Activated naive CD4-positive, alpha-beta T cell treated with anti-CD3 and anti-CD28 coated beads for 36 hours (primary cell): Measurements from ENCODE around the gene FAM3C. TPM values are rescaled to one million over a fixed set of nuclear protein-coding genes. Genes with fewer than 3 reads are reported as not detected.
"Not testable (repeated sequence)": the region's sequence is repeated elsewhere in the genome, so short reads cannot be mapped to it uniquely, and the experiment has no call there.

Experiments
- CTCF ChIA-PET: fragments of 350-600 bp; sonication (Branson Sonifier 250); formaldehyde crosslinking; loops from one replicate; lab custom pipeline; 2021; ENCODE audit warnings: antibody characterized with exemption; lab: Charles Lee
- DNase-seq: peaks from one replicate; pipeline ENCODE4 v3.0.0-alpha.2; 2020
- H3K27ac Mint-ChIP-seq: one replicate; pipeline ENCODE4 v1.8.0; 2021; ENCODE audit warnings: mild to moderate bottlenecking, mixed read lengths
- H3K27me3 Mint-ChIP-seq: one replicate; pipeline ENCODE4 v1.8.0; 2021; ENCODE audit warnings: low read depth, mixed read lengths
- H3K36me3 Mint-ChIP-seq: one replicate; pipeline ENCODE4 v1.8.0; 2021; ENCODE audit warnings: low read depth, mixed read lengths
- H3K4me1 Mint-ChIP-seq: one replicate; pipeline ENCODE4 v1.8.0; 2021; ENCODE audit warnings: low read depth, mixed read lengths
- H3K4me3 Mint-ChIP-seq: one replicate; pipeline ENCODE4 v1.8.0; 2021; ENCODE audit warnings: mild to moderate bottlenecking, moderate library complexity, mixed read lengths
- H3K9me3 Mint-ChIP-seq: one replicate; pipeline ENCODE4 v1.8.0; 2021; ENCODE audit warnings: mixed read lengths
- intact Hi-C: fragments of 100-400 bp; cut with micrococcal nuclease; formaldehyde crosslinking; loops from one replicate; pipeline ENCODE4 v1.15.1; 2023
- total RNA-seq, 2 experiments: library from RNA; stranded (reverse); gene quantifications; one replicate each; pipeline ENCODE4 v1.2.3, GENCODE V29; 2021

FAM3C gene
- total RNA-seq, 2 experiments from 2014 or later: 11.5 to 13.9 TPM

DNA sequence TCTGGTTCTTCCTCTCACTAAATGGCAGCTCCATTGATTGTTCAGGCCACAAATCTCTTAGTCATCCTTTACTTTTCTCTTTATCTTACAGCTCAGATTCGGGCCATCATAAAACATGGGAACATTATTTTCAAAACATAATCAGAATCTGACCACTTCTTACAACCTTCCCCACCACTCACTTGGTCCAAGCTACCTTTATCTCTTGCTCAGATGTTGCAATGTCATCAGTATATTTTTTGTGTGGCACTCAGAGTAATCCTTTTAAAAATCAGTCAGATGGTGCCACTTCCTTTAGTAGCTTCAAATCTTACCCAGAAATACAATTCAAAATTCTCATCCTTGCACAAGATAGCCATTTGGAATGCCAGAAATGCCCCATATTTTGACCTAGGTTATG lies 34.5 kb upstream of the FAM3C start:
- no peaks in the 10 kb centered on the region for H3K4me1 Mint-ChIP-seq
- H3K27ac Mint-ChIP-seq: no peak overlapping the region
- no peaks in the 10 kb centered on the region for H3K27me3 Mint-ChIP-seq
- CTCF ChIA-PET: interaction anchor here (0.7 kb wide), 1 partner anchor 114 kb away, joined by 3 read pairs; no protein-coding TSS in a partner anchor
- no peaks in the 10 kb centered on the region for H3K9me3 Mint-ChIP-seq
- intact Hi-C loops: no loop called here
- H3K36me3 Mint-ChIP-seq: no peaks in the 10 kb centered on the region
- H3K4me3 Mint-ChIP-seq: no peak overlapping the region
- DNase-seq: no peak

DNA sequence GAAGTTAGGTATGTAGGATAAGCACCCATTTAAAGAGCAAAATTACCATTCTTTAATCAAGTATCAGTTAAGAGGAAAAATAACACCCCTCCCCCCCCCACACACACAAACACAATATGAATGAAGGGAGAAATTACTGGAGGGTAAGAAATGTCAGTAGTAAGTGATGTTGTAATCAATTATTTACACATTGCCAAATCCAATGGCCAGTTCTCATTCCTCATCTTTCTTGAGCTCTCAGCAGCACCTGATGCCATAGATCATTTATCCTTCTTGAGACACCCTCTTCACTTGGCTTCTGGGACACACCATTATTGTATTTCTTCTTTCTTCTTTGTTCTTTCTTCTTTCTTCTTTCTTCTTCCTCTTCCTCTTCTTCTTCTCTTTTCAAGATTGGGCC lies 33.7 kb upstream of the FAM3C start:
- DNase-seq: no peak
- H3K9me3 Mint-ChIP-seq: no peaks in the 10 kb centered on the region
- H3K36me3 Mint-ChIP-seq: no peaks in the 10 kb centered on the region
- H3K27me3 Mint-ChIP-seq: no peaks in the 10 kb centered on the region
- H3K4me1 Mint-ChIP-seq: no peaks in the 10 kb centered on the region
- H3K4me3 Mint-ChIP-seq: no peak overlapping the region
- CTCF ChIA-PET: interaction anchor here (0.7 kb wide), 1 partner anchor 114 kb away, joined by 3 read pairs; no protein-coding TSS in a partner anchor
- intact Hi-C loops: no loop called here
- H3K27ac Mint-ChIP-seq: no peak overlapping the region

DNA sequence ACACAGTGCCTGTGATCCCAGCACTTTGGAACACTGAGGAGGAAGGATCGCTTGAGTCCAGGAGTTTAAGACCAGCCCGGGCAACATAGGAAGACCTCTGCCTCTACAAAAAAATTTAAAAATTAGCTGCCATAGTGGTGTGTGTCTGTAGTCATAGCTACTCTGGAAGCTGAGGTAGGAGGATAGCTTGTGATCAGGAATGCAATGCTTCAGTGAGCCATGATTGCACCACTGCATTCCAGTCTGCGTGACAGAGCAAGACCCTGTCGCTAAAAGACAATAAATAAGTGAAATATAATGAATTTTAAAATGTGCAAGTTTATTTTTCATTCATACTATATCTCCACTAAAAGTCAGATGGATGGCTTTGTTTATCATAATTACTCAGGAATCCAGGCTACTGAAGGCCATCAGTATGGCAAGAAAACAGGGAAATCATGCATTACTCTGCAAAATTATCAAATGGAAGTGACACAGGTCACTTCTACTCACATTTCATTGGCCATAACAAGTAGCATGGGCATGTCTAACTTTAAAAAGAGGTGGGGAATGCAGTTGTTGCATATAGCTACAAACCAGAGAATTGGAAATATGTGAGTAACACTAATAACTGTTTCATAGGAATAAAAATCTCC lies 32.9 kb upstream of the FAM3C start:
- CTCF ChIA-PET: interaction anchor here (0.6 to 0.9 kb wide), 2 partner anchors 20 to 711 kb away, joined by 3 read pairs; no protein-coding TSS in a partner anchor
- no peak overlapping the region for H3K27ac Mint-ChIP-seq
- H3K36me3 Mint-ChIP-seq: no peaks in the 10 kb centered on the region
- H3K4me3 Mint-ChIP-seq: no peak overlapping the region
- no peaks in the 10 kb centered on the region for H3K4me1 Mint-ChIP-seq
- H3K27me3 Mint-ChIP-seq: peaks cover 2% of the 10 kb centered on the region
- no peak for DNase-seq
- no peaks in the 10 kb centered on the region for H3K9me3 Mint-ChIP-seq
- intact Hi-C loops: no loop called here

- H3K4me3 Mint-ChIP-seq, H3K4me1 Mint-ChIP-seq, H3K9me3 Mint-ChIP-seq, H3K36me3 Mint-ChIP-seq, H3K27me3 Mint-ChIP-seq, DNase-seq, intact Hi-C loops, CTCF ChIA-PET, H3K27ac Mint-ChIP-seq: not testable (repeated sequence)
These were observed 25.6 kb upstream of the FAM3C start for GRCh38 chr7:121421743-121422142.

GRCh38 chr7:121420976-121421375 lies 24.9 kb upstream of the FAM3C start:
- Mint-ChIP-seq H3K36me3 (no peaks in the 10 kb centered on the region), H3K27ac (no peak overlapping the region), H3K27me3 (peaks cover 2% of the 10 kb centered on the region), H3K4me3 (no peak overlapping the region), H3K4me1 (no peaks in the 10 kb centered on the region), H3K9me3 (no peaks in the 10 kb centered on the region)
- intact Hi-C loops: no loop called here
- CTCF ChIA-PET: no interaction called here
- no peak for DNase-seq

DNA sequence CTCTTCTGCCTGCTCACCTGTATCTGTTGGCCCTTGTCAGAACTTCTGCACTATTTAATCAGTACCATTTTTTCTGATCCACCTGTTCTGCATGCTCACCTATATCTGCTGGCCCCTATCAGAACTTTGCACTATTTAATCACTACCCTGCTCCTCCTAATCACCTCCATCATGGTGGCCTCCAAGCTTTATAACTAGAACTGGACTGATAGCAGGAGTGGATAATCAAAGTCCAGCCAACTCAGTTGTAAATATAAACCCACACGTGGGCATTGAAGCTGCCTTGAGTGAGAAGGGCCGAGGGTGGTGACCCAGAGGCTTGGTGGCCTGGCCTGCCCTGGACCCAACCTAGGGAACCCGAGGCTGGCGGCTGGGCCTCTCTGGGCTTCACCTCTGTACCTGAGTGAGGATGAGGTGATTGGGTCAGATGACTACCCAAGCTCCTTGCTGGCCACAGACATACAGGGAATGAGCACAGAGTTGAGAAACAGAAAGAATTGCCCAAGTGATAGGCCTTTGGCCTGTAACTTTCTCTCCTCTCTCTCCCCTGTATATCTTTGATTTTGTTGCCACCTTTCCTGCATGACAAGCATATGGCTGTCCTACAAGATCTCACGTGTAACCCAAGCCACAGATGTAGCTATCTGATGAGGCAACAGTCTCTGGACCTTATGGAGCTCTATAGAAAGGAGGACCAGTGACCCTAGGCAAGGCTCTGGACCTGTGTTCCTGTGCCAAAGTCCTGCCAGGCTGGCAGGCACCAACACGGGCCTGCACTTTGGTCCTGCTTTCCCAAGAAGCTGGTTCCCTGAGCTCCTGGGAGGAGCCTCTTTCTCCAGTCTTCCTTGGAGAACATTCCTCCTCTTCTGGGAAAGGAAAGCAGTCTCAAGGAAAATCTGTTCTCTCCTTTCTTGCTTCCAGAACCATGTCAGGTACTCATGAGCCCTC lies 23.4 kb upstream of the FAM3C start:
- CTCF ChIA-PET: interaction anchor here (0.6 kb wide), 2 partner anchors 37 to 239 kb away, joined by 3 read pairs; no protein-coding TSS in a partner anchor
- intact Hi-C loops: no loop called here
- no peaks in the 10 kb centered on the region for H3K36me3 Mint-ChIP-seq
- no peak overlapping the region for H3K27ac Mint-ChIP-seq
- no peak overlapping the region for H3K4me3 Mint-ChIP-seq
- H3K4me1 Mint-ChIP-seq: no peaks in the 10 kb centered on the region
- DNase-seq: no peak
- no peaks in the 10 kb centered on the region for H3K9me3 Mint-ChIP-seq
- no peaks in the 10 kb centered on the region for H3K27me3 Mint-ChIP-seq

DNA sequence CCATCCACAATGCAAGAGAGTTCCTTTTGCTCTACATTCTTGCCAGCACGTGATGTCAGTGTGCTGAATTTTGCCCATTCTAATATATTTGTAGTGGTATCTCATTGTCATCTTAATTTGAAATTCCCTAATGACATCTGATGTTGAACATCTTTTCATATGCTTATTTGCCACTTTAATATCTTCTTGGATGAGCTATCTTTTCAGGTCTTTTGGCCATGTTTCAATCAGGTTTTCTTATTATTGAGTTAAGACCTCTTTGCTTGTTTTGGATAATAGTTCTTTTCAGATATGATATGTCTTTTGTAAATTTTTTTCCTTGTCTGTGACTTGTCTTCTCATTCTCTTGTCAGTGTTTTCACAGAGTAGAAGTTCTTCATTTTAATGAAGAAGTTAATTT lies 20.4 kb upstream of the FAM3C start:
- H3K4me1 Mint-ChIP-seq: no peaks in the 10 kb centered on the region
- H3K27ac Mint-ChIP-seq: no peak overlapping the region
- no peaks in the 10 kb centered on the region for H3K9me3 Mint-ChIP-seq
- CTCF ChIA-PET: no interaction called here
- H3K4me3 Mint-ChIP-seq: no peak overlapping the region
- intact Hi-C loops: no loop called here
- no peak for DNase-seq
- H3K27me3 Mint-ChIP-seq: no peaks in the 10 kb centered on the region
- no peaks in the 10 kb centered on the region for H3K36me3 Mint-ChIP-seq

DNA sequence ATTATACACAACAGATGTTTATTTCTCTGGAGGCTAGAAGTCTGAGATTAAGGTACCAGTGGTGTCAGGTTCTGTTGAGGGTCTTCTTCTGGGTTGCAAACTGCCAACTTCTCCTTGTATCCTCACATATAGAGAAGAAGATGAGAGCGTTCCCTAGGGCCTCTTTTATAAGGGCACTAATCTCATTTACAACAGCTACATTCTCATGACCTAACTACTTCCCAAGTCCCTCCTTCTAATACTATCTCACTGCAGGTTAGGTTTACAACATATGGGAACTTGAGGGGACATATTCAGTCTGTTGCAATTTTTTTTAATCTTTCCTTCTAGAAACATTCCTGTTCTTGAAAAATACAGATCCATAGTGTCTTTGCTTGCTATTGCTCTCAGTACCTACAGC lies 18.3 kb upstream of the FAM3C start:
- intact Hi-C loops: no loop called here
- Mint-ChIP-seq H3K27me3 (no peaks in the 10 kb centered on the region), H3K27ac (no peak overlapping the region), H3K4me3 (no peak overlapping the region), H3K9me3 (no peaks in the 10 kb centered on the region), H3K4me1 (peaks cover 4% of the 10 kb centered on the region), H3K36me3 (no peaks in the 10 kb centered on the region)
- DNase-seq: no peak
- CTCF ChIA-PET: no interaction called here

- intact Hi-C loops: no loop called here
- CTCF ChIA-PET: interaction anchor here (0.7 to 0.9 kb wide), 2 partner anchors 15 to 26 kb away, joined by 3 read pairs; partner anchors contain the start of gene FAM3C
- DNase-seq: no peak
- Mint-ChIP-seq H3K4me1 (peaks cover 4% of the 10 kb centered on the region), H3K9me3 (no peaks in the 10 kb centered on the region), H3K27ac (no peak overlapping the region), H3K4me3 (no peak overlapping the region), H3K36me3 (no peaks in the 10 kb centered on the region), H3K27me3 (peaks cover 2% of the 10 kb centered on the region)
These were observed 15.5 kb upstream of the FAM3C start for GRCh38 chr7:121411597-121411979.

DNA sequence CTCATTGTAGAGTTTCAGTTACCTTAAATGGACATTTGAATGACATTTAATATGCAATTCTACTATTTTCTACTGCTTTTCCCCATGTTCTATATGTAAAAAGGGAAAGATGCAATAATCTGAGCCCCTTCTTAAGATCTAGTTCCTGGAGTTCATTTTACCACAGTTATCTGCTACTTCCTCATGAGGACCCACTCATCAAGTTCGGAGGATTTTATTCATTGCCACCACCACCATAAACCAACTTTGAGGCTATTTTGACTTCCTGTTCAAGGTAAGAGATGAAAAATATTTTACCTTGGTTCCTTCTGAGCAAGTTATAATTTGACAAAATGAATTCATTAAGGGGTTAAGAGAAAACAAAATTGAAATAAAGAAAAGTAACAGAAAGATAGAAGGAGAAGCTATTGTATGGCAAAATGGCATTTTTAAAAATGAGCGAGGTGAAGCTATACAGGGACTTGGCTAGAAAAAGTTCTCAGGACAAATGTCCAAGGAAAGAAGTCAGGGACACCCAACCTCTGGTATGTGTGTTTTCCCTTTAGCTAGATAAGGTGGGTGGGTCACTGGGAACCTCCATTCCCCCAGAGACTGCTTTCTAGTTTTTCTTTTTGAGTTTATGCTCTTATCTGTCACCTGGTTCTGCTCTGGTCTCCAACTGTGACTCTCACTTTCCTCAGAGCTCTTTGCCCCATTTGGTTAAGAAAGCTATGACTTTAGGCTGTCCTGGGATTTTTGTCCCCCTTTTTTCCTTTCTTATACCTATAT lies 14.9 kb upstream of the FAM3C start:
- Mint-ChIP-seq H3K36me3 (no peaks in the 10 kb centered on the region), H3K9me3 (no peaks in the 10 kb centered on the region), H3K27me3 (peaks cover 2% of the 10 kb centered on the region), H3K4me3 (no peak overlapping the region), H3K4me1 (peaks cover 4% of the 10 kb centered on the region), H3K27ac (no peak overlapping the region)
- intact Hi-C loops: no loop called here
- no peak for DNase-seq
- CTCF ChIA-PET: interaction anchor here (0.7 to 0.9 kb wide), 2 partner anchors 15 to 27 kb away, joined by 3 read pairs; partner anchors contain the start of gene FAM3C

- peaks cover 2% of the 10 kb centered on the region for H3K27me3 Mint-ChIP-seq
- DNase-seq: no peak
- intact Hi-C loops: no loop called here
- peaks cover 8% of the 10 kb centered on the region for H3K4me1 Mint-ChIP-seq
- no peak overlapping the region for H3K4me3 Mint-ChIP-seq
- H3K36me3 Mint-ChIP-seq: no peaks in the 10 kb centered on the region
- no peaks in the 10 kb centered on the region for H3K9me3 Mint-ChIP-seq
- H3K27ac Mint-ChIP-seq: no peak overlapping the region
- CTCF ChIA-PET: no interaction called here
These were observed 10.8 kb upstream of the FAM3C start for GRCh38 chr7:121406944-121407343.

DNA sequence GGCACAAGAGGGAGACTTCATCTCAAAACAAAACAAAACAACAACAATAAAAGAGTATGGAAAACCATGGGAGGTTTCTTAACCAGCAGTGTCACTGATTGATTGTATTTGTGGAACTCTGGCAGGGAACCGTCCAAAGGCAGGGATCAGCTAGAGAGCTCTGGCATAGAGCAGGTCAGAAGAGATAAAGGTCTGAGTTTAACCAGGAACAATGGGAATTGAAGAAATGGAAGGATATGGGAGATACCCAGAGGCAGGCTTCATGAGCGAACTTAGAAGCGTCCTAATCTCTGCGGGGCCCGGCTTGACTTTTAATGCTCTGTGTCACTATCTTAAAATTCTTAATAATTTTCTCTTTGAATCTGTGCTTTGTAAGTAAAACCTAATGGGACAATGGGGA lies 10.4 kb upstream of the FAM3C start:
- no peak for DNase-seq
- CTCF ChIA-PET: no interaction called here
- Mint-ChIP-seq H3K27me3 (peaks cover 2% of the 10 kb centered on the region), H3K27ac (no peak overlapping the region), H3K9me3 (no peaks in the 10 kb centered on the region), H3K4me3 (no peak overlapping the region), H3K36me3 (no peaks in the 10 kb centered on the region), H3K4me1 (peaks cover 8% of the 10 kb centered on the region)
- intact Hi-C loops: no loop called here
